ENCODE data around the gene SINHCAF.

GRCh38 chr12:31272607-31273225 lies 53.2 kb downstream of the SINHCAF start:
- TF ChIP-seq CTCF (IDR thresholded peaks at IDR 0.05; ENCODE audit: low read length) (no peak), EZH2 (IDR thresholded peaks at IDR 0.05; ENCODE audit: borderline replicate concordance, low read length) (no peak)
